ENCODE measurements around the gene TWSG1.
"Not testable (repeated sequence)": the region's sequence is repeated elsewhere in the genome, so short reads cannot be mapped to it uniquely, and the experiment has no call there.

TWSG1 gene

GRCh38 chr18:9401176-9401575, 66.6 kb downstream of the TWSG1 start:
- H3K18ac ChIP-seq (ENCODE audit: low read depth in 1 of 2, low read length in 2 of 2) = no peak overlapping the region
- H2BK120ac ChIP-seq (ENCODE audit: low read depth, low read length) = no peak overlapping the region
- no peak overlapping the region for H2BK5ac ChIP-seq (ENCODE audit: low read depth, low read length, poor library complexity, severe bottlenecking)
- no peak overlapping the region for H3K4me2 ChIP-seq (ENCODE audit: low read length, poor library complexity, severe bottlenecking)
- no peak overlapping the region for H2AK5ac ChIP-seq (ENCODE audit: low read length, severe bottlenecking)
- H3K9ac ChIP-seq (ENCODE audit: low read length) = no peak overlapping the region
- no peaks in the 10 kb centered on the region for H3K27me3 ChIP-seq (ENCODE audit: control insufficient read depth in 1 of 2, insufficient read depth in 1 of 2, low read length in 2 of 2)
- no peak overlapping the region for H2AFZ ChIP-seq (ENCODE audit: low read depth, low read length)
- H3K27ac ChIP-seq (ENCODE audit: low read length, poor library complexity, severe bottlenecking) = no peak overlapping the region
- no peak overlapping the region for H3K4me3 ChIP-seq (ENCODE audit: insufficient read depth in 1 of 2, low read depth in 1 of 2, low read length in 2 of 2)
- H2BK12ac ChIP-seq (ENCODE audit: low read length in 2 of 2) = no peak overlapping the region
- no peaks in the 10 kb centered on the region for H3K9me3 ChIP-seq (ENCODE audit: control insufficient read depth, low read length)
- no peak overlapping the region for H2BK15ac ChIP-seq (ENCODE audit: low read depth, poor library complexity, severe bottlenecking)
- H3K23ac ChIP-seq (ENCODE audit: low read length in 2 of 2) = no peak overlapping the region
- peaks cover 3% of the 10 kb centered on the region for H3K4me1 ChIP-seq (ENCODE audit: control insufficient read depth, insufficient read depth, low read depth, low read length)
- no peak overlapping the region for H3K14ac ChIP-seq (ENCODE audit: low read length in 2 of 2)
- H3K4ac ChIP-seq (ENCODE audit: low read depth in 1 of 2, low read length in 2 of 2) = no peak overlapping the region
- H3K79me1 ChIP-seq (replicated peaks; ENCODE audit: low read length, poor library complexity, severe bottlenecking) = peaks cover 2% of the 10 kb centered on the region
- H4K91ac ChIP-seq (ENCODE audit: low read length) = no peak overlapping the region
- no peak for DNase-seq
- H3K36me3 ChIP-seq (ENCODE audit: control insufficient read depth in 1 of 2, insufficient read depth in 2 of 2, low read depth in 1 of 2, low read length in 2 of 2) = peaks cover 25 to 45% of the 10 kb centered on the region in 2 experiments
- no peak overlapping the region for H4K8ac ChIP-seq (ENCODE audit: low read length)

DNA sequence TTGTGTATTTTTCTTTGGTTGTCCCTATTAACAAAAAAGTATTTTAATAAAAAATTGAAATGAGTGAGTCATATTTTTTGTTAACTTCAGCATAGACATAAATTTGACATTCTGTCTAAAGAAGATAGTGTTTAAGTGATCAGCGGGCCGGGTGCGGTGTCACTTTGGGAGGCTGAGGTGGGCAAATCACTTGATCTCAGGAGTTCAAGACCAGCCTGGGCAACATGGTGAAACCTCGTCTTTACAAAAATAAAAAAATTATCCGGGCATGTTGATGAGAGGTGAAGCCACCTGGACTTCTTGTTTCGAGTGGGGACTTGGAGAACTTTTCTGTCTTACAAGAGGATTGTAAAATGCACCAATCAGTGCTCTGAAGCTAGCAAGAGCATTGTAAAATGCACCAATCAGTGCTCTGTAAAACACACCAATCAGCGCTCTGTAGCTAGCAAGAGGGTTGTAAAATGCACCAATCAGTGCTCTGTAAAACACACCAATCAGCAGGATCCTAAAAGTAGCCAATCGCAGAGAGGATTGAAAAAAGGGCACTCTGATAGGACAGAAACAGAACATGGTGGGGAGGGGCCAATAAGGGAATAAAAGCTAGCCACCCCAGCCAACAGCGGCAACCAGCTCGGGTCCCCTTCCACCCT, 67.9 kb downstream of the TWSG1 start:
- DNase-seq; H3K4me1 ChIP-seq (ENCODE audit: control insufficient read depth, insufficient read depth, low read depth, low read length); H4K91ac ChIP-seq (ENCODE audit: low read length); H2AK5ac ChIP-seq (ENCODE audit: low read length, severe bottlenecking); H3K4ac ChIP-seq (ENCODE audit: low read depth in 1 of 2, low read length in 2 of 2); H3K4me3 ChIP-seq (ENCODE audit: insufficient read depth in 1 of 2, low read depth in 1 of 2, low read length in 2 of 2); H3K23ac ChIP-seq (ENCODE audit: low read length in 2 of 2); H2AFZ ChIP-seq (ENCODE audit: low read depth, low read length); H2BK120ac ChIP-seq (ENCODE audit: low read depth, low read length); H2BK15ac ChIP-seq (ENCODE audit: low read depth, poor library complexity, severe bottlenecking); H2BK5ac ChIP-seq (ENCODE audit: low read depth, low read length, poor library complexity, severe bottlenecking); H3K9me3 ChIP-seq (ENCODE audit: control insufficient read depth, low read length); H2BK12ac ChIP-seq (ENCODE audit: low read length in 2 of 2); H3K79me1 ChIP-seq (replicated peaks; ENCODE audit: low read length, poor library complexity, severe bottlenecking); H4K8ac ChIP-seq (ENCODE audit: low read length); H3K27ac ChIP-seq (ENCODE audit: low read length, poor library complexity, severe bottlenecking); H3K9ac ChIP-seq (ENCODE audit: low read length); H3K4me2 ChIP-seq (ENCODE audit: low read length, poor library complexity, severe bottlenecking); H3K18ac ChIP-seq (ENCODE audit: low read depth in 1 of 2, low read length in 2 of 2); H3K14ac ChIP-seq (ENCODE audit: low read length in 2 of 2); H3K27me3 ChIP-seq (ENCODE audit: control insufficient read depth in 1 of 2, insufficient read depth in 1 of 2, low read length in 2 of 2): not testable (repeated sequence)
- 97% methylated on average over 10 of the region's 10 CpGs for WGBS
- H3K36me3 ChIP-seq (ENCODE audit: control insufficient read depth in 1 of 2, insufficient read depth in 2 of 2, low read depth in 1 of 2, low read length in 2 of 2) = peaks cover 21 to 33% of the 10 kb centered on the region in 2 experiments

- Histone ChIP-seq H3K27ac (ENCODE audit: low read length, poor library complexity, severe bottlenecking) (no peak overlapping the region), H4K8ac (ENCODE audit: low read length) (no peak overlapping the region), H2BK12ac (ENCODE audit: low read length in 2 of 2) (no peak overlapping the region), H2AK5ac (ENCODE audit: low read length, severe bottlenecking) (no peak overlapping the region), H3K79me1 (replicated peaks; ENCODE audit: low read length, poor library complexity, severe bottlenecking) (no peaks in the 10 kb centered on the region), H3K4me1 (ENCODE audit: control insufficient read depth, insufficient read depth, low read depth, low read length) (peaks cover 3% of the 10 kb centered on the region), H2AFZ (ENCODE audit: low read depth, low read length) (no peak overlapping the region), H3K4ac (ENCODE audit: low read depth in 1 of 2, low read length in 2 of 2) (no peak overlapping the region), H2BK120ac (ENCODE audit: low read depth, low read length) (no peak overlapping the region), H3K27me3 (ENCODE audit: control insufficient read depth in 1 of 2, insufficient read depth in 1 of 2, low read length in 2 of 2) (no peaks in the 10 kb centered on the region), H3K14ac (ENCODE audit: low read length in 2 of 2) (no peak overlapping the region), H3K4me3 (ENCODE audit: insufficient read depth in 1 of 2, low read depth in 1 of 2, low read length in 2 of 2) (no peak overlapping the region), H3K18ac (ENCODE audit: low read depth in 1 of 2, low read length in 2 of 2) (no peak overlapping the region), H2BK5ac (ENCODE audit: low read depth, low read length, poor library complexity, severe bottlenecking) (no peak overlapping the region), H3K4me2 (ENCODE audit: low read length, poor library complexity, severe bottlenecking) (no peak overlapping the region), H3K36me3 (ENCODE audit: control insufficient read depth in 1 of 2, insufficient read depth in 2 of 2, low read depth in 1 of 2, low read length in 2 of 2) (peaks cover 21 to 27% of the 10 kb centered on the region in 2 experiments), H3K9ac (ENCODE audit: low read length) (no peak overlapping the region), H2BK15ac (ENCODE audit: low read depth, poor library complexity, severe bottlenecking) (no peak overlapping the region), H3K23ac (ENCODE audit: low read length in 2 of 2) (no peak overlapping the region), H4K91ac (ENCODE audit: low read length) (no peak overlapping the region), H3K9me3 (ENCODE audit: control insufficient read depth, low read length) (no peaks in the 10 kb centered on the region)
- 92% methylated on average over 23 of the region's 24 CpGs for WGBS
- no peak for DNase-seq
These were observed 69.4 kb downstream of the TWSG1 start for GRCh38 chr18:9403795-9404564.

- no peak overlapping the region for H2BK15ac ChIP-seq (ENCODE audit: low read depth, poor library complexity, severe bottlenecking)
- H3K18ac ChIP-seq (ENCODE audit: low read depth in 1 of 2, low read length in 2 of 2) = no peak overlapping the region
- H4K91ac ChIP-seq (ENCODE audit: low read length) = no peak overlapping the region
- H2AK5ac ChIP-seq (ENCODE audit: low read length, severe bottlenecking) = no peak overlapping the region
- H3K9ac ChIP-seq (ENCODE audit: low read length) = no peak overlapping the region
- H3K4me3 ChIP-seq (ENCODE audit: insufficient read depth in 1 of 2, low read depth in 1 of 2, low read length in 2 of 2) = no peak overlapping the region
- H2BK120ac ChIP-seq (ENCODE audit: low read depth, low read length) = no peak overlapping the region
- H3K4me1 ChIP-seq (ENCODE audit: control insufficient read depth, insufficient read depth, low read depth, low read length) = peaks cover 3% of the 10 kb centered on the region
- no peak overlapping the region for H2BK12ac ChIP-seq (ENCODE audit: low read length in 2 of 2)
- H4K8ac ChIP-seq (ENCODE audit: low read length) = no peak overlapping the region
- no peaks in the 10 kb centered on the region for H3K79me1 ChIP-seq (replicated peaks; ENCODE audit: low read length, poor library complexity, severe bottlenecking)
- H3K27me3 ChIP-seq (ENCODE audit: control insufficient read depth in 1 of 2, insufficient read depth in 1 of 2, low read length in 2 of 2) = no peaks in the 10 kb centered on the region
- 97% methylated on average over 19 of the region's 19 CpGs for WGBS
- H3K9me3 ChIP-seq (ENCODE audit: control insufficient read depth, low read length) = no peaks in the 10 kb centered on the region
- H2BK5ac ChIP-seq (ENCODE audit: low read depth, low read length, poor library complexity, severe bottlenecking) = no peak overlapping the region
- peaks cover 20 to 21% of the 10 kb centered on the region in 2 experiments for H3K36me3 ChIP-seq (ENCODE audit: control insufficient read depth in 1 of 2, insufficient read depth in 2 of 2, low read depth in 1 of 2, low read length in 2 of 2)
- no peak overlapping the region for H3K4me2 ChIP-seq (ENCODE audit: low read length, poor library complexity, severe bottlenecking)
- no peak overlapping the region for H3K14ac ChIP-seq (ENCODE audit: low read length in 2 of 2)
- no peak overlapping the region for H3K27ac ChIP-seq (ENCODE audit: low read length, poor library complexity, severe bottlenecking)
- DNase-seq = no peak
- H2AFZ ChIP-seq (ENCODE audit: low read depth, low read length) = no peak overlapping the region
- no peak overlapping the region for H3K23ac ChIP-seq (ENCODE audit: low read length in 2 of 2)
- no peak overlapping the region for H3K4ac ChIP-seq (ENCODE audit: low read depth in 1 of 2, low read length in 2 of 2)
These were observed 70.0 kb downstream of the TWSG1 start for GRCh38 chr18:9404565-9405060.
